ENCODE measurements around the gene NAGS.
"Not testable (repeated sequence)": the region's sequence is repeated elsewhere in the genome, so short reads cannot be mapped to it uniquely, and the experiment has no call there.

Gene NAGS

DNA sequence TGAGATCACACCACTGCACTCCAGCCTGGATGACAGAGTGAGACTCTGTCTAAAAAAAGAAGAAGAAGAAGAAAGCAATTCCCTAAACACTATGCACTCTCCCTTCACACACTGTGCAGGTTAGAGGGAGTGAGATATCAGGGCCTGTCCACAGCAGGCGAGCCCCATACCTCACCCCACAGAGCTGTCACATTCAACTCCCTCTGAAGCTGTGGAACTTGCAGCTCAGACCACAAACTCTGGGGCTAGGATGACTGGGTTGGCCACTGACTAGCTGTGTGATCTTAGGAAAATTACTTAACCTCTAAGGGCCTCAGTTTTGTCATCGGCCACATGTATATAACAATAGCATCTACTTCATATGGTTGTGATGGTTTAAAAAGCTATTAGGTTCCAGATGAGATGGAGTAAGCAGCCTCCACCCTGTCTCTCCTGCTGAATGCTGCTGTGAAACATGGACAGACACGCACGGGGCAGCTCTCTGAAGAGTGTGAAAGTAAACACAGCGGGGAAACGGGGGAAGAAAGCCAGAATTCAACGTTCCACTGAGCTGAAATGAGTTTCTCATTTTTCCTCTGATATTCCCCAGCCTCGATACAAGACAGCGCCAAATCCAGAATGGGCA is 37.1 kb upstream of the NAGS start:
- CTCF ChIA-PET = interaction anchor here (0.9 to 1.6 kb wide), 2 partner anchors 23 to 27 kb away, joined by 3 to 4 read pairs; no protein-coding TSS in a partner anchor
- no peak overlapping the region for H3K4me3 ChIP-seq (ENCODE audit: control insufficient read depth in 1 of 7, extremely low read depth in 1 of 7, insufficient read depth in 4 of 7, low read depth in 2 of 7, low read length in 6 of 7)
- no peak for DNase-seq
- H3K36me3 ChIP-seq (ENCODE audit: control insufficient read depth in 4 of 4, insufficient read depth in 4 of 4, low read length in 3 of 4) = no peaks in the 10 kb centered on the region
- 83% methylated on average over 7 of the region's 9 CpGs for WGBS (ENCODE audit: insufficient coverage)
- peaks cover 0 to 4% (median 0%) of the 10 kb centered on the region in 5 experiments for H3K27me3 ChIP-seq (replicated peaks in 2 of 5; ENCODE audit: control insufficient read depth in 4 of 5, insufficient read depth in 5 of 5, low read length in 4 of 5)
- H3K27ac ChIP-seq (ENCODE audit: insufficient read depth in 1 of 2, low read depth in 1 of 2, low read length in 2 of 2, poor library complexity in 1 of 2, severe bottlenecking in 2 of 2) = no peak overlapping the region
- POLR2A ChIA-PET = no interaction called here
- H3K9me3 ChIP-seq (ENCODE audit: control extremely low read depth in 1 of 5, control insufficient read depth in 4 of 5, insufficient read depth in 2 of 5, low read depth in 1 of 5, low read length in 4 of 5) = no peaks in the 10 kb centered on the region
- H3K4me1 ChIP-seq (ENCODE audit: control extremely low read depth in 1 of 4, control insufficient read depth in 4 of 4, insufficient read depth in 4 of 4, low read length in 3 of 4) = no peaks in the 10 kb centered on the region

DNA sequence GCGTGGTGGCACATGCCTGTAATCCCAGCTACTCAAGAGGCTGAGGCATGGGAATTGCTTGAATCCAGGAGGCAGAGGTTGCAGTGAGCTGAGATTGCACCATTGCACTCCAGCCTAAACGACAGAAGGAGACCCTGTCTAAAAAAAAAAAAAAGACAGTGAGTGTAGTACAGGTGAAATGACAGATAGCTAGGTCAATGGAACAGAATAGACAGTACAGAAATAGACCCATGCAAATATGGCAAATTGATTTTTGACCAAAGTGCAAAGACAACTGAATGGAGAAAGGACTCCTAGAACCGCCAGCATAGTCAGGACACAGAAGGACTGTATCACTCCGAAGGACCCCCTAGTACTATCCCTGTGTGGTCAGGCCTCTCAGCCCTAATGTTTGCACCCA is 34.1 kb upstream of the NAGS start:
- H3K27ac ChIP-seq (ENCODE audit: insufficient read depth in 1 of 2, low read depth in 1 of 2, low read length in 2 of 2, poor library complexity in 1 of 2, severe bottlenecking in 2 of 2) = no peak overlapping the region
- no peaks in the 10 kb centered on the region for H3K9me3 ChIP-seq (ENCODE audit: control extremely low read depth in 1 of 5, control insufficient read depth in 4 of 5, insufficient read depth in 2 of 5, low read depth in 1 of 5, low read length in 4 of 5)
- H3K27me3 ChIP-seq (replicated peaks in 2 of 5; ENCODE audit: control insufficient read depth in 4 of 5, insufficient read depth in 5 of 5, low read length in 4 of 5) = peaks cover 0 to 6% (median 2%) of the 10 kb centered on the region in 5 experiments
- ChIA-PET POLR2A (no interaction called here), CTCF (interaction anchor here (0.6 to 1.2 kb wide), 2 partner anchors 27 to 185 kb away, joined by 3 read pairs; no protein-coding TSS in a partner anchor)
- DNase-seq = no peak
- no peaks in the 10 kb centered on the region for H3K4me1 ChIP-seq (ENCODE audit: control extremely low read depth in 1 of 4, control insufficient read depth in 4 of 4, insufficient read depth in 4 of 4, low read length in 3 of 4)
- no peaks in the 10 kb centered on the region for H3K36me3 ChIP-seq (ENCODE audit: control insufficient read depth in 4 of 4, insufficient read depth in 4 of 4, low read length in 3 of 4)
- H3K4me3 ChIP-seq (ENCODE audit: control insufficient read depth in 1 of 7, extremely low read depth in 1 of 7, insufficient read depth in 4 of 7, low read depth in 2 of 7, low read length in 6 of 7) = no peak overlapping the region
- 93% methylated on average over 2 of the region's 4 CpGs for WGBS (ENCODE audit: insufficient coverage)

DNA sequence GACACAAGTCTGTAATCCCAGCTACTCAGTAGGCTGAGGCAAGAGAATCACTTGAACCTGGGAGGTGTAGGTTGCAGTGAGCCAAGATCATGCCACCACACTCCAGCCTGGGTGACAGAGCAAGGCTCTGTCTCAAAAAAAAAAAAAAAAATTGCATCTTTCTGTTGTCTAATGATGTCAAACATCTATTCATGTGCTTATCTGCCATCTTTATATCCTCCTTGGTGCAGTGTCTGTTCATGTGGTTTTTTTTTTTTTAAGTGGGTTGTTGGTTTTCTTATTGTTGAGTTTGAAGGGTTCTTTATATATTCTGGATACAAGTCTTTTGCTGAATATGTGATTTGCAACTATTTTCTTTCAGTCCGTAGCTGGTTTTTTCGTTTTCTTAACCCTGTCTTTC is 33.0 kb upstream of the NAGS start:
- H3K36me3 ChIP-seq (ENCODE audit: control insufficient read depth in 4 of 4, insufficient read depth in 4 of 4, low read length in 3 of 4); H3K27me3 ChIP-seq (replicated peaks in 2 of 5; ENCODE audit: control insufficient read depth in 4 of 5, insufficient read depth in 5 of 5, low read length in 4 of 5); DNase-seq; H3K9me3 ChIP-seq (ENCODE audit: control extremely low read depth in 1 of 5, control insufficient read depth in 4 of 5, insufficient read depth in 2 of 5, low read depth in 1 of 5, low read length in 4 of 5); H3K27ac ChIP-seq (ENCODE audit: insufficient read depth in 1 of 2, low read depth in 1 of 2, low read length in 2 of 2, poor library complexity in 1 of 2, severe bottlenecking in 2 of 2); POLR2A ChIA-PET; H3K4me3 ChIP-seq (ENCODE audit: control insufficient read depth in 1 of 7, extremely low read depth in 1 of 7, insufficient read depth in 4 of 7, low read depth in 2 of 7, low read length in 6 of 7); H3K4me1 ChIP-seq (ENCODE audit: control extremely low read depth in 1 of 4, control insufficient read depth in 4 of 4, insufficient read depth in 4 of 4, low read length in 3 of 4): not testable (repeated sequence)
- CTCF ChIA-PET = interaction anchor here (1.2 to 1.6 kb wide), 2 partner anchors 9 to 12 kb away, joined by 3 to 4 read pairs; no protein-coding TSS in a partner anchor
- no CpG with 5 or more reads among the region's 2 CpGs for WGBS (ENCODE audit: insufficient coverage)

DNA sequence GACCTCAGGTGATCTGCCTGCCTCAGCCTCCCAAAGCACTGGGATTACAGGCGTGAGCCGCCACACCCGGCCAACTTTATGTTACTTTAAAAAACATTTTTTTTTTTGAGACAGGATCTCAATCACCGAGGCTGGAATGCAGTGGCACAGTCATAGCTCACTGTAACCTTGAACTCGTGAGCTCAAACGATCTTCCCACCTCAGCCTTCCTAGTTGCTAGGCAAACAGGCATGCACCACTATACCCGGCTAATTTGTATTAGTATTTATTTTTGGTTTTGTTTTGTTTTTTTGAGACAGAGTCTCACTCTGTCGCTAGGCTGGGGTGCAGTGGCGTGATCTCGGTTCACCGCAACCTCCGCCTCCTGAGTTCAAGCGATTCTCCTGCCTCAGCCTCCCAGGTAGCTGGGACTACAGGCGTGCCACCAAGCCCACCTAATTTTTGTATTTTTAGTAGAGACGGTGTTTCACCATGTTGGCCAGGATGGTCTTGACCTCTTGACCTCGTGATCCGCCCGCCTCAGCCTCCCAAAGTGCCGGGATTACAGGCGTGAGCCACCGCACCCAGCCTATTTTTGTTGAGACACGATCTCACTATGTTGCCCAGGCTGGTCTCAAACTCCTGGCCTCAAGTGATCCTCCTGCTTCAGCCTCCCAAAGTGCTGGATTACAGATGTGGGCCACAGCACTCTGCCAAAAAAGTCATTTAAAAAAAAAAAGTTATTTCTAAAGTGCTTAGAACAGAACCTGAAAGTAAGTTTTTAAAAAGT is 31.8 kb upstream of the NAGS start:
- DNase-seq; POLR2A ChIA-PET; H3K4me1 ChIP-seq (ENCODE audit: control extremely low read depth in 1 of 4, control insufficient read depth in 4 of 4, insufficient read depth in 4 of 4, low read length in 3 of 4); H3K4me3 ChIP-seq (ENCODE audit: control insufficient read depth in 1 of 7, extremely low read depth in 1 of 7, insufficient read depth in 4 of 7, low read depth in 2 of 7, low read length in 6 of 7); H3K27ac ChIP-seq (ENCODE audit: insufficient read depth in 1 of 2, low read depth in 1 of 2, low read length in 2 of 2, poor library complexity in 1 of 2, severe bottlenecking in 2 of 2); H3K27me3 ChIP-seq (replicated peaks in 2 of 5; ENCODE audit: control insufficient read depth in 4 of 5, insufficient read depth in 5 of 5, low read length in 4 of 5); H3K9me3 ChIP-seq (ENCODE audit: control extremely low read depth in 1 of 5, control insufficient read depth in 4 of 5, insufficient read depth in 2 of 5, low read depth in 1 of 5, low read length in 4 of 5); H3K36me3 ChIP-seq (ENCODE audit: control insufficient read depth in 4 of 4, insufficient read depth in 4 of 4, low read length in 3 of 4): not testable (repeated sequence)
- CTCF ChIA-PET = interaction anchor here (1.2 to 1.6 kb wide), 2 partner anchors 10 to 11 kb away, joined by 3 to 4 read pairs; no protein-coding TSS in a partner anchor
- 96% methylated on average over 20 of the region's 22 CpGs for WGBS (ENCODE audit: insufficient coverage)

DNA sequence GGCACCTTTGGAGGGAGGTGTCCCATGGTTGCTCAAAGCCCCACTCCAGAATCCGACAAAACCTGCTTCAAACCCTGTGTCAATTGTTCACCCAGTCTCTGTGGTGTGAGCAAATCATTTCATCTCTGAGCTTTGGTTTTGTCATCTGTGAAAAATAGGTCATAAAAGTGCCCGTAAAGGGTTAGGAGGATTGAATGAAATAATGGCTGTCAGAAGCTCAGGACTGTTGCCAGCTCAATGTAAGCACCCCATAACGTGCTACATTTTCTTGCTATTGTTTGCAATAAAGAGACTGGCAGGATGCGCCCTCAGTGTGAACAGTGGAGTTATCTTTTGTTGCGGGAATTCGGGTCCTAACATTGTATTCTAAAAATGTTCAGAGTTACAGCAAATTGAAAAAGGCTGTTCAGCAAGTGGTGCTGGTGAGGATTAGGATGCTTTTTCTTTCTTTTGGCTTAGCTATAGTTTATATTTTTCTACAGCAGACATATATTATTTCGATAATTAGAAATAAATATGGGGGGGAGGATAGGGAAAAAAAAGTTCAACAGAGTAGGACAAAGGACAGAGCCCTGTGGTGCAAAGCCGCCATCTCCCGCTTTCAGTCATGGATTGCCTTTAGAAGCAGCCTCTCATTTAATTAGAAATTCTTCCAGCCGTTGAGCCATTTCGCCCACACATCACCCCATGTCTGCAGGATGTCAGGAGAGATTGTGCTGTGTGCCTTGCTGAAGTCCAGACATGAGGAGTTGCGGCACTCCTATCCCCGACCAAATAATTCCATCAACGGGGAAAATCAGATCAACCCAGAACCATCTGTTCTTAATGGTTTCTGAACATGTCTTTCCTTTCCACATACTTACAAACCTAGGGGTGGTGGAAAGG is 29.8 kb upstream of the NAGS start:
- no peak overlapping the region for H3K4me3 ChIP-seq (ENCODE audit: control insufficient read depth in 1 of 7, extremely low read depth in 1 of 7, insufficient read depth in 4 of 7, low read depth in 2 of 7, low read length in 6 of 7)
- no peak overlapping the region for H3K27ac ChIP-seq (ENCODE audit: insufficient read depth in 1 of 2, low read depth in 1 of 2, low read length in 2 of 2, poor library complexity in 1 of 2, severe bottlenecking in 2 of 2)
- peaks cover 0 to 8% (median 7%) of the 10 kb centered on the region in 5 experiments for H3K27me3 ChIP-seq (replicated peaks in 2 of 5; ENCODE audit: control insufficient read depth in 4 of 5, insufficient read depth in 5 of 5, low read length in 4 of 5)
- no peaks in the 10 kb centered on the region for H3K9me3 ChIP-seq (ENCODE audit: control extremely low read depth in 1 of 5, control insufficient read depth in 4 of 5, insufficient read depth in 2 of 5, low read depth in 1 of 5, low read length in 4 of 5)
- ChIA-PET CTCF (interaction anchor here (1.4 to 2.0 kb wide), 3 partner anchors 9 to 31 kb away, joined by 3 to 5 read pairs (median 5); no protein-coding TSS in a partner anchor), POLR2A (no interaction called here)
- H3K4me1 ChIP-seq (ENCODE audit: control extremely low read depth in 1 of 4, control insufficient read depth in 4 of 4, insufficient read depth in 4 of 4, low read length in 3 of 4) = no peaks in the 10 kb centered on the region
- no peaks in the 10 kb centered on the region for H3K36me3 ChIP-seq (ENCODE audit: control insufficient read depth in 4 of 4, insufficient read depth in 4 of 4, low read length in 3 of 4)
- 87% methylated on average over 6 of the region's 14 CpGs for WGBS (ENCODE audit: insufficient coverage)
- no peak for DNase-seq

DNA sequence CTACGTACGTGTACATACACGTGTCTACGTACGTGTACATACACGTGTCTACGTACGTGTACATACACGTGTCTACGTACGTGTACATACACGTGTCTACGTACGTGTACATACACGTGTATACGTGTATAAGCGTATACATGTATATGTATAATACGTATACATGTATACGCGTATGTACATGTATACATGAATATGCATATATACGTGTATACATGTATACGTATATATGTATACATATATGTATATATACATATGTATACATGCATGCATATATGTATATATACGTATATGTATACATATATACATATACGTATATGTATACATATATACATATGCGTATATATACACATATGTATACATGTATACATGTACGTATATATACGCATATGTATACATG is 28.5 kb upstream of the NAGS start:
- Histone ChIP-seq H3K4me3 (ENCODE audit: control insufficient read depth in 1 of 7, extremely low read depth in 1 of 7, insufficient read depth in 4 of 7, low read depth in 2 of 7, low read length in 6 of 7) (no peak overlapping the region), H3K9me3 (ENCODE audit: control extremely low read depth in 1 of 5, control insufficient read depth in 4 of 5, insufficient read depth in 2 of 5, low read depth in 1 of 5, low read length in 4 of 5) (no peaks in the 10 kb centered on the region), H3K4me1 (ENCODE audit: control extremely low read depth in 1 of 4, control insufficient read depth in 4 of 4, insufficient read depth in 4 of 4, low read length in 3 of 4) (no peaks in the 10 kb centered on the region), H3K36me3 (ENCODE audit: control insufficient read depth in 4 of 4, insufficient read depth in 4 of 4, low read length in 3 of 4) (no peaks in the 10 kb centered on the region), H3K27ac (ENCODE audit: insufficient read depth in 1 of 2, low read depth in 1 of 2, low read length in 2 of 2, poor library complexity in 1 of 2, severe bottlenecking in 2 of 2) (no peak overlapping the region), H3K27me3 (replicated peaks in 2 of 5; ENCODE audit: control insufficient read depth in 4 of 5, insufficient read depth in 5 of 5, low read length in 4 of 5) (peaks cover 0 to 8% (median 7%) of the 10 kb centered on the region in 5 experiments)
- CTCF ChIA-PET = interaction anchor here (2.0 kb wide), 1 partner anchor 32 kb away, joined by 5 read pairs; no protein-coding TSS in a partner anchor
- WGBS (ENCODE audit: insufficient coverage) = 100% methylated on average over 2 of the region's 27 CpGs
- POLR2A ChIA-PET = no interaction called here
- no peak for DNase-seq
